Activated naive CD4-positive, alpha-beta T cell treated with anti-CD3 and anti-CD28 coated beads for 36 hours (primary cell): Measurements from ENCODE around the gene METTL24. TPM values are rescaled to one million over a fixed set of nuclear protein-coding genes. Genes with fewer than 3 reads are reported as not detected.
"Not testable (repeated sequence)": the region's sequence is repeated elsewhere in the genome, so short reads cannot be mapped to it uniquely, and the experiment has no call there.

ENCODE experiments used
- CTCF ChIA-PET: fragments of 350-600 bp; sonication (Branson Sonifier 250); formaldehyde crosslinking; loops from one replicate; lab custom pipeline; 2021; ENCODE audit warnings: antibody characterized with exemption; lab: Charles Lee
- DNase-seq: peaks from one replicate; pipeline ENCODE4 v3.0.0-alpha.2; 2020
- H3K27ac Mint-ChIP-seq: one replicate; pipeline ENCODE4 v1.8.0; 2021; ENCODE audit warnings: mild to moderate bottlenecking, mixed read lengths
- H3K27me3 Mint-ChIP-seq: one replicate; pipeline ENCODE4 v1.8.0; 2021; ENCODE audit warnings: low read depth, mixed read lengths
- H3K36me3 Mint-ChIP-seq: one replicate; pipeline ENCODE4 v1.8.0; 2021; ENCODE audit warnings: low read depth, mixed read lengths
- H3K4me1 Mint-ChIP-seq: one replicate; pipeline ENCODE4 v1.8.0; 2021; ENCODE audit warnings: low read depth, mixed read lengths
- H3K4me3 Mint-ChIP-seq: one replicate; pipeline ENCODE4 v1.8.0; 2021; ENCODE audit warnings: mild to moderate bottlenecking, moderate library complexity, mixed read lengths
- H3K9me3 Mint-ChIP-seq: one replicate; pipeline ENCODE4 v1.8.0; 2021; ENCODE audit warnings: mixed read lengths
- intact Hi-C: fragments of 100-400 bp; cut with micrococcal nuclease; formaldehyde crosslinking; loops from one replicate; pipeline ENCODE4 v1.15.1; 2023
- total RNA-seq, 2 experiments: library from RNA; stranded (reverse); gene quantifications; one replicate each; pipeline ENCODE4 v1.2.3, GENCODE V29; 2021

The METTL24 gene
- total RNA-seq, 2 experiments from 2014 or later = not detected

DNA sequence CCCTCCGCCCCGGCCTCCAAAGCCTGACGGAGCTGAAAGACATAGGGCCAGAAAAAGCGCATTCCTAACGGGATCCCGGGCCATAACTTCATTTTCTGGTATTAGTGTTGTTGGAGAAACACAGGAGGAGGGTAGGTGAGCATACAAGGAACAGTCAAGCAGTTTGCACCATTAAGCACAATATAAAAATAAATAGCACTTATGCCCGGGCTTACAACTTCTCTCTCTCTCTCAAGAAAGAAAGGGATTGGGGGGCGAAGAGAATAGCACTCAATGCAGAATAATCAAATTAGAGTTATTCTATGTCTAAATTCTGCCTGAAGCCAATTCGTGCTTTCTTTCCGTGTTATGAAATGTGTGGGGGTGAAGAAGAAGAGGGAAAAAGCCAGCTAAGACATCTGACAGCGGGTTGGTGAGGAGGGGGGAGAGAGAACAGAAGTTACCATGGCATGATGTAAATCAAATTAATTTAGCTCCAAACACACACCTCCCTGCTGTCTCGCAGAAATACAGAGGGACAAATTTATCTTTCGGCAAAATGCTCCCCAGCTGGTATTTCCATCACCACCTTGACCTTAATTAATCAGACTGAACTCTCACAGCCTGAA lies 508 bp upstream of the METTL24 start:
- Mint-ChIP-seq H3K27ac (no peak overlapping the region), H3K4me1 (peaks cover 8% of the 10 kb centered on the region), H3K4me3 (peak overlapping the region; percentile 36), H3K36me3 (no peaks in the 10 kb centered on the region), H3K27me3 (peaks cover 33% of the 10 kb centered on the region), H3K9me3 (no peaks in the 10 kb centered on the region)
- DNase-seq = no peak
- CTCF ChIA-PET = no interaction called here
- intact Hi-C loops = no loop called here

DNA sequence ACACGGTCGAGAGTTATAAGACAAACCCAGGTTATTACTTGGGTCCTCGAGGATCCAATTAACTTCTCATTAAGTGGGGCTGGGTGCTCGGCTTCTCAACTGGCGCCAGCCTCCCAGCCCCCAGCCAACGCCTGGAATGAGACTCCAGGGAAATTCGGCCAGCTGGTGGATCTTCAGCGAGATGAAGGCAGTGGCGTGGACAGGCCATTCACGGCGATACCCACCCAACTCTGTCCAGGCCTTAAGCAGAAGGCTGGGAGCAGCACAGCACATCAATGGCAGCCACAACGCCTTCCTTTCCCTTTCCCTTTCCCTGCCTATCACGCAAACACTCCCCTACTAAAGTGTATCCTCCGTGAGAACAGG lies 868 bp downstream of the METTL24 start:
- H3K9me3 Mint-ChIP-seq = no peaks in the 10 kb centered on the region
- H3K4me3 Mint-ChIP-seq = peak overlapping the region; percentile 69
- no peak for DNase-seq
- peaks cover 29% of the 10 kb centered on the region for H3K27me3 Mint-ChIP-seq
- intact Hi-C loops = no loop called here
- no peak overlapping the region for H3K27ac Mint-ChIP-seq
- H3K36me3 Mint-ChIP-seq = no peaks in the 10 kb centered on the region
- H3K4me1 Mint-ChIP-seq = peaks cover 8% of the 10 kb centered on the region
- CTCF ChIA-PET = no interaction called here

DNA sequence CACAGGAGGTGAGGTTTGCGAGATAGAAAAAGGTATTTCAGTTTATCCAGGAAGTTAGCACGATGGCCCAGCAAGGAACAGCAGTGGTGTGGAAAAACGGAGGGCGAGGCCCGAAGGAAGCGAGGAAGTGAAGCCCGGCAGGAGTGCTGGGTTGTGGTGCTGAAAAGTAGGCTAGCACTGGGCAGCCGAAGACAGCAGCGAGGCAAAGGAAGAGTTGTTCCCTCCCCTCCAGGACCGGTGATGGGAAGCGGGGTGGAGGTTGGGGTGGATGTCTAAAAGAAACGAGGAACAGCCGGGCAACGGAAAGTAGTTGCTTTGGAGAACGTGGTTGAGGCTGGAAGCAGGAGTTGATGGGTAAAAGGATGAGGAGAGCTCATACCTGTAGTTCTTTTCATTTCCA lies 1.4 kb downstream of the METTL24 start:
- Mint-ChIP-seq H3K27me3 (peaks cover 29% of the 10 kb centered on the region), H3K4me1 (peaks cover 8% of the 10 kb centered on the region), H3K27ac (no peak overlapping the region), H3K36me3 (no peaks in the 10 kb centered on the region), H3K9me3 (no peaks in the 10 kb centered on the region), H3K4me3 (peak overlapping the region; percentile 13)
- no peak for DNase-seq
- CTCF ChIA-PET = no interaction called here
- intact Hi-C loops = no loop called here

DNA sequence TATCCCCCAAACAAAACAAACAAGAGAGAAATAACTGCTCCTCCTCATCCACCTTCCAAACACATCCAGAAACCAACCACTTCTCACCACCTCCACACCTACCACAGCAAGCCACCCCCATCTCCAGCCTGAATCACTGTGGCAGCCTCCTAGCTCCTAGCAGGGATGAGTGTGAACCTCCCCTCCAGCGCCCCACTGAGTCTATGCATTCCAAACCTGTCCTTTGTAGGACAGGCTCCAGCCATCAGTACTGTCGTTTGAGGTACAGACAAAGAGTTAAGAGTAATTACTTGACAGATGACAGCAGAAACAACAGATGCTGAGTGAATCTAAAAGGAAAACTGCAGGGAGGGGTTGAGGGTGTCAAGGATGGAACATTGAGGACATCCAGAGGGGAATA lies 2.4 kb downstream of the METTL24 start:
- DNase-seq = no peak
- peaks cover 29% of the 10 kb centered on the region for H3K27me3 Mint-ChIP-seq
- intact Hi-C loops = no loop called here
- no peak overlapping the region for H3K4me3 Mint-ChIP-seq
- CTCF ChIA-PET = no interaction called here
- H3K27ac Mint-ChIP-seq = no peak overlapping the region
- H3K9me3 Mint-ChIP-seq = no peaks in the 10 kb centered on the region
- no peaks in the 10 kb centered on the region for H3K36me3 Mint-ChIP-seq
- peaks cover 8% of the 10 kb centered on the region for H3K4me1 Mint-ChIP-seq

DNA sequence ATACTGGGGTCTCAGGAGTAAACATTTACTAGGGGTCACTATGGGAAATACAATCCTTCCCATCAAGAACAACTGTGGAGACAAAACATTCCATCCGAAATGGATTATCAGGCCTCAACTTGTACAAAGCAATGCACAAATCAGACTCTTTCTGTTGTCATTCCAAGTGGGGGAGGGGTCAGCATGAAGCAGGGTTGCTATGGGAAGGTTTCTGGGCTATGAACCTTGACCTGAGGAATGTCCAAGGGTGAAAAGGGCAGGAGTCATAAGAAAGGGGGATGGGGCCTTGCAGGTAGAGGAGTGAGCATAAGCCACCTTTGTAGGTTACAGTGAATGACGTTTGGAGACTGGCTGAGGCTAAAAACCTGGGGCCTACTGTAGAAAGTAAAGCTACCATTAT lies 3.1 kb downstream of the METTL24 start:
- Mint-ChIP-seq H3K27me3 (peaks cover 29% of the 10 kb centered on the region), H3K36me3 (no peaks in the 10 kb centered on the region), H3K4me1 (peaks cover 8% of the 10 kb centered on the region), H3K27ac (no peak overlapping the region), H3K9me3 (no peaks in the 10 kb centered on the region), H3K4me3 (no peak overlapping the region)
- CTCF ChIA-PET = no interaction called here
- no peak for DNase-seq
- intact Hi-C loops = no loop called here

DNA sequence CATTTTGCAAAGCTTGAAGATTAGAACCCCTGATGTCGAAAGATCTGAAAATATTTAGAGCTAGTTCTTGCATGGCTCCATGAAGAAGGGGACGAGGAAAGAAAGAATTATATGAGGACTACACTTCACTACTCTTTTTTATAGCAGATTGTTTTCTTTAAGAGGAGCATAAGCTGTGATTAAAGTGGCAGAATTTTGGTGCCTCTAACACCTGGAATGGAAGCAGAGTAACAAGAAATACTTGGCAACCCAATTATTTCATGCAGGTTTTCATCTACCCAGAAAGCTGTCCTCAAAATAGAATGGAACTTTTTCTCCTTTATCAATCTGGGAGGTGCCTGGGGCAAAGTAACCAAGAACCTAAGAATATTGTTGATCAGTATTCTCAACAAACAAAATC lies 4.0 kb downstream of the METTL24 start:
- CTCF ChIA-PET = no interaction called here
- H3K36me3 Mint-ChIP-seq = no peaks in the 10 kb centered on the region
- peaks cover 26% of the 10 kb centered on the region for H3K27me3 Mint-ChIP-seq

DNA sequence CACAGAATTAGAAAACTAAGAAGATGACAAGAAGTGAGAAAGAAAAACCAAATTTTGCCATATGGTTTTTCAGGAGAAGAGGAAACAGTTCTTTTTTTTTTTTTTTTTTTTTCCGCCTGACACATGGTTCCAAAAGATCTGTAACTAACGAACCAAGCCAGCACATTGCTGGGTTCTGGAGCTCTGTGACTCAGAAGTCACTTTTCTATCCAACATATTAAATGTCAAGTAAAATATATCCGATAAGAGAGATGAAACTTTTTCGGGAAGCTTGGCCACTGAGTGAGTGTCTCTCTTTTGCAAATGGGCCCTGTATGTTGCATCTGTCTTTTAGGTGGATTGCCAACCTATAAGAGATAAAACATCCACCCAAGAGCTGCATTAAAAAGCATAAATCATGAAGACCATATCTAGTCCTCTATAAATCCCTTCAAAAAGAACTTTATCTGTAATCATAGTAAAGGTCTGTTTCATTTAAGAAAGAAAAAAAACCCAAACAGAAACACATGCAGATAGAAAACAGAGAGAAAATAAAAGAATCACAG lies 4.6 kb downstream of the METTL24 start:
- Mint-ChIP-seq H3K27me3 (peaks cover 21% of the 10 kb centered on the region), H3K9me3 (no peaks in the 10 kb centered on the region), H3K36me3 (no peaks in the 10 kb centered on the region), H3K4me3 (no peak overlapping the region), H3K4me1 (peaks cover 8% of the 10 kb centered on the region), H3K27ac (no peak overlapping the region)
- CTCF ChIA-PET = interaction anchor here (0.8 kb wide), 1 partner anchor 139 kb away, joined by 4 read pairs; no protein-coding TSS in a partner anchor
- intact Hi-C loops = no loop called here
- DNase-seq = no peak

More for the DNA sequence above, 4.0 kb downstream of the METTL24 start:
- Mint-ChIP-seq H3K9me3 (no peaks in the 10 kb centered on the region), H3K4me1 (peaks cover 8% of the 10 kb centered on the region), H3K27ac (no peak overlapping the region), H3K4me3 (no peak overlapping the region)
- no peak for DNase-seq
- intact Hi-C loops = no loop called here

DNA sequence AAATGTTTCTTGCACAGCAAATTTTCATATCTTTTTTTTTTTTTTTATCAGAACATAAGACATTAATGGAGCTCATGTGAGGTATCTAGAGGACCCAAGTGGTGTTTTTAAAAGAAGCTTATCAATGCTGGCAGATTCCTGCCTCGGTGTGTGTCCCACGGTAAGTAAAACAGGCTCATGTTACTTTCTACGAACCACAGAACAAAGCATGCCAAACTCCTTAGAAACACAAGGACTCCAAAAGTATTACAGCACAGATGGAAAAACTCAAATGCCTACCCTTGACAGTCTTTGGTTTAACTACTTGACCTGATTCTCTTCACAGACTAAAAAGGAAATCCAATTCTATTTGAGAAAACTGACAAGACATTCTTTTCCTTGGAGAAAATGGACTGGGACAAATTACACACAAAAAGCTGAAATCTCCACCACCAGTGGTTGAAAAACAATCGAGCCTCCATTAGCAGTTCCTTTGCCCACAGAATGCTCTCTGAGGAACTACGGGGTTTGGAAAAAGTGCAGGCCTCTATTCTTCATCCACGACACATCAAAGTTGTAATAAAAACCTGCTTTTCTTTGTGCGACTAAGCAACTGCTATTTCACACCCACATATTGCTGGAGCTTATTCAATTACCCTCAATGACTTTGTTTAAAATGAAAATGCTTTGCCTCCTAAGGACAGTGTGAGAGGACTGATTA lies 5.4 kb downstream of the METTL24 start:
- intact Hi-C loops = no loop called here
- Mint-ChIP-seq H3K9me3 (no peaks in the 10 kb centered on the region), H3K27me3 (peaks cover 19% of the 10 kb centered on the region), H3K27ac (no peak overlapping the region), H3K4me3 (no peak overlapping the region), H3K4me1 (peaks cover 8% of the 10 kb centered on the region), H3K36me3 (no peaks in the 10 kb centered on the region)
- DNase-seq = no peak
- CTCF ChIA-PET = no interaction called here

DNA sequence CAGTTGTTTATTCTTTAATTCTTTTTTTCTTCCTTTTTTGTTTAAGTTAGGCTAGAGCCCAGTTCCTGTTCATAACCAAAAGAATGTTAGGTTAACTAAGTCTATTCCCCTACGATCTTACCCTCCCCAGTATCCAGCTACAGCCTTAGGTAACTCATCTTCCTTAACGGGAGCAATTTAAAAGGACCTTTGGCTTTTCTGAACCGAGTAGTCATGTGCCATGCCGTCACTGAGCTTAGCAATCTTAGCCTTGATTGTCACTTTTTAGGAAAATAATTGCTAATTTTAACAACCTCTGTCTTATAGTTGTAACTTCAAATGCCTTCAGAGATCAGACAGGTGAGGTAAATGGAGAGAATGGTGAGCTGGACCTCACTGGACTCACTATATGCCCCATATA lies 6.2 kb downstream of the METTL24 start:
- Mint-ChIP-seq H3K4me1 (peaks cover 4% of the 10 kb centered on the region), H3K4me3 (no peak overlapping the region), H3K27ac (no peak overlapping the region), H3K27me3 (peaks cover 13% of the 10 kb centered on the region), H3K9me3 (no peaks in the 10 kb centered on the region), H3K36me3 (no peaks in the 10 kb centered on the region)
- intact Hi-C loops = no loop called here
- CTCF ChIA-PET = no interaction called here
- no peak for DNase-seq

DNA sequence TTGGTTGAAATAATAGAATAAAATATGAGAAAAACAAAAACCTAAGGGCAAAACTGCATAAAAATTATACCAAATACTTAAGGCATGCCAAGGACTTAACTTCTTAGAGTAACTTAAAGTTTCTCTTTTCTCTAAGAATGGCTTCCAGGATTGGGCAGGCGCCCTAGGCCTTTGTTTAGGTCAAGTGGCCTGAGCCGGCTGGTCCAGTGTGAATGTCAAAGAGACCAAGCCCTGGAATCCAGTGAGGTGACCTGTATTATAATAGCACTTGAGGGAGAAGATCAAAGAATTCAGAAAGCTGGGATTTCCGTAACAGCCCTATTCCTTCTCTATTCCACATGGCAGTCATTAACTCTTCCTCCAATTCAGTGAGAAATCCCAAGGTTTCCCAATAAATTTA lies 6.6 kb downstream of the METTL24 start:
- Mint-ChIP-seq H3K9me3 (no peaks in the 10 kb centered on the region), H3K36me3 (no peaks in the 10 kb centered on the region), H3K27me3 (peaks cover 8% of the 10 kb centered on the region), H3K4me3 (no peak overlapping the region), H3K4me1 (no peaks in the 10 kb centered on the region), H3K27ac (no peak overlapping the region)
- CTCF ChIA-PET = no interaction called here
- intact Hi-C loops = no loop called here
- DNase-seq = no peak

DNA sequence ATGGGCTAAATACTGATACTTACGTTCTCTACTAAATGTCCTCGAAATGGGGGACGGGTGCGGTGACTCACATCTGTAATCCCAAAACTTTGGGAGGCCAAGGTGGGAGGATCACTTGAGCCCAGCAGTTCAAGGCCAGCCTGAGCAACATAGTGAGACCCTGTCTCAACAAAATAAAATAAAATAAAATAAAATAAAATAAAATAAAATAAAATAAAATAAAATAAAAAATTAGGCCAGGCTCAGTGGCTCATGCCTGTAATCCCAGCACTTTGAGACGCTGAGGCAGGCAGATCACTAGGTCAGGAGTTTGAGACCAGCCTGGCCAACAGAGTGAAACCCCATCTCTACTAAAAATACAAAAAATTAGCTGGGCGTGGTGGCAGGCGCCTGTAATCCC lies 7.6 kb downstream of the METTL24 start:
- H3K9me3 Mint-ChIP-seq = not testable (repeated sequence)

DNA sequence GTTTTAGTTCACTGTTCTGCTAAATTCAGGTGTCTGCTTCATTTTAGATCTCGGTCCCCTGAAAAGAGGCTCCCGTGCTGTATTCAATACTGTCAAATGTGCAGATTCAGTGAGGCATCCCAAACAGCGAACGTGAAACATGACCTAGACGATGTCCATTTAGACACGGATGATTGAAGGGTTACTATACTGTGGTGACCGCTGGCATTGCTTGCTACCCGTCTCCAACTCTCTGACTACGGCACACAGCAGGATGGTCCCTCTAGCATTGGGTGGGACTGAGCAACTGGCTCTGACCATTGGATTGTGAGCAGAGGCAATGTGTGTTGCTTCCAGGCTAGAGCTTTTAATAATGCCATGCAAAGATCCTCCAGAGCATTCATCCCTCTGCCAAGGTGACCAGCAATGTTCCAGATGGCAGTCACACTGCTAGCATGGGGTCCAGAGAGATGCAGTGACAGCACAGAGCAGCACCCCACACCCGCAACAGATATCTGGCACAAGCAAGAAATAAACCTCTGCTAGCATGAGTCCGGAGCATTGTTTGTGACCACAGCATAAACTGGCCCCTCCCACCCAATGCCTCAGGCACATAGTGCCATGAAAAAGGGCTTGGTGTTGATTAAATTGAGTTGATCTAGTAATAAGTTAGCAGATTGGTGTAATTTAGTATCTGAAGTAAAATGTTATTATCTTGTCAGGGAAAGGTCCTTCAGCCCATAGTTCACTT lies 9.0 kb downstream of the METTL24 start:
- Mint-ChIP-seq H3K36me3 (no peaks in the 10 kb centered on the region), H3K4me3 (no peak overlapping the region), H3K9me3 (no peaks in the 10 kb centered on the region), H3K27me3 (no peaks in the 10 kb centered on the region), H3K27ac (no peak overlapping the region), H3K4me1 (no peaks in the 10 kb centered on the region)
- intact Hi-C loops = no loop called here
- no peak for DNase-seq
- CTCF ChIA-PET = no interaction called here

More for the DNA sequence above, 7.6 kb downstream of the METTL24 start:
- H3K27ac Mint-ChIP-seq, H3K4me1 Mint-ChIP-seq, intact Hi-C loops, DNase-seq, H3K27me3 Mint-ChIP-seq, H3K4me3 Mint-ChIP-seq, CTCF ChIA-PET, H3K36me3 Mint-ChIP-seq: not testable (repeated sequence)
